Activated naive CD8-positive, alpha-beta T cell treated with anti-CD3 and anti-CD28 coated beads, Interleukin-2, amount 50 U/mL, for 24 hours (primary cell): ENCODE data around the gene RXRA.
A peak's percentile ranks its signal among the peaks of the same experiment; 100 is the strongest.

Experiments
- ATAC-seq: fragments of 150-1000 bp; cut with Tn5 transposase; one replicate; pipeline ENCODE4 v1.10.0; 2021
- DNase-seq: peaks from one replicate; pipeline ENCODE4 v3.0.0; 2021
- H3K27ac Mint-ChIP-seq: one replicate; pipeline ENCODE4 v1.8.0; 2021; ENCODE audit warnings: mild to moderate bottlenecking, mixed read lengths
- H3K27me3 Mint-ChIP-seq: one replicate; pipeline ENCODE4 v1.8.0; 2021; ENCODE audit warnings: mixed read lengths
- H3K36me3 Mint-ChIP-seq: one replicate; pipeline ENCODE4 v1.8.0; 2021; ENCODE audit warnings: low read depth, mixed read lengths
- H3K4me1 Mint-ChIP-seq: one replicate; pipeline ENCODE4 v1.8.0; 2021; ENCODE audit warnings: mixed read lengths
- H3K4me3 Mint-ChIP-seq: one replicate; pipeline ENCODE4 v1.8.0; 2021; ENCODE audit warnings: mild to moderate bottlenecking, moderate library complexity, mixed read lengths
- H3K9me3 Mint-ChIP-seq: one replicate; pipeline ENCODE4 v1.8.0; 2021; ENCODE audit warnings: mixed read lengths

The RXRA gene

DNA sequence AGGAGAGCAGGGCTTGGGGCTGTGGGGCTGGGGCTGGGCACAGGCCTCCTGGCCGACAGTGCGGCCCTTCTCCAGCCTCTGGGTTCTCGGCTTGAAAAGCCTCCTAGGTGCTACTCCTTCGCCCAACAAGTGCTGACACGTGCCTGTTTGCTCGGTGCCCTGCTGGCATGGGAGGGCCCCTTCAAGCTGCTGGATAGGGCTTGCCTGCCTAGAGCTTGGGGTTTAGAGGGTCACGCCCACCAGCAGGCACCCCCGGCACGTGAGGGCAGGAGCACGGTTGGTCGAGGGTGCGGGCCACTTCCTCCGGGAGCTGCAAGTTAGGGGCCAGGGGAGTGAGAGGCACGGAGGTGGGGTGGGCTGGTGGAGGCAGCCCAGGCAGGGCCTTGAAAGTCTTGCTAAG is 106.2 kb downstream of the RXRA start:
- Mint-ChIP-seq H3K27ac (no peak overlapping the region), H3K4me3 (no peak overlapping the region), H3K4me1 (no peaks in the 10 kb centered on the region), H3K27me3 (no peaks in the 10 kb centered on the region), H3K36me3 (peaks cover 3% of the 10 kb centered on the region), H3K9me3 (no peaks in the 10 kb centered on the region)
- DNase-seq (no peak), ATAC-seq (no peak)

DNA sequence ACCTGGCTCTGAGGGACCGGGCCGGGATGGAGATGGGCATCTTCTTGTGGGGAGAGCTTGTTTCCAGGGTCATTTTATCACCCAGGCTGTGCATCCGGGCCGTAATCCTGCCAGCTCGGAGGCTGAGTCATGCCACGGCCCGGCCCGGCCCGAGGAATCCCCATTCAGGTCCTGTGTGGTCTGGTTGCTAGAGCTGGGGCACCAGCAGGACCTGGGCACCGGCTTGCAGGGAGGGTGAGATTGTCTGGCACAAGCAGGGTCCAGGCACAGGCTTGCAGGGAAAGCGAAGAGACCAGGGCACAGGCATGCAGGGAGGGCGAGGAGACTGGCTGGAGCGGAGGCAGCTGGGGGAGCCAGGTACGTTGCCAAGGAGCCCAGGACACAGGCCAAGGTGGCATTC is 106.8 kb downstream of the RXRA start:
- no peaks in the 10 kb centered on the region for H3K4me1 Mint-ChIP-seq
- DNase-seq (no peak), ATAC-seq (no peak)
- no peaks in the 10 kb centered on the region for H3K9me3 Mint-ChIP-seq
- no peaks in the 10 kb centered on the region for H3K27me3 Mint-ChIP-seq
- peaks cover 3% of the 10 kb centered on the region for H3K36me3 Mint-ChIP-seq
- no peak overlapping the region for H3K27ac Mint-ChIP-seq
- H3K4me3 Mint-ChIP-seq, result no peak overlapping the region

- Mint-ChIP-seq H3K27me3 (no peaks in the 10 kb centered on the region), H3K4me1 (no peaks in the 10 kb centered on the region), H3K4me3 (no peak overlapping the region), H3K36me3 (peaks cover 3% of the 10 kb centered on the region), H3K27ac (no peak overlapping the region), H3K9me3 (no peaks in the 10 kb centered on the region)
- ATAC-seq (no peak), DNase-seq (no peak)
Observed at GRCh38 chr9:134433909-134434882, 107.9 kb downstream of the RXRA start.

- DNase-seq, result no peak
- Mint-ChIP-seq H3K9me3 (no peaks in the 10 kb centered on the region), H3K27me3 (peaks cover 5% of the 10 kb centered on the region), H3K36me3 (peaks cover 3% of the 10 kb centered on the region), H3K27ac (no peak overlapping the region), H3K4me3 (no peak overlapping the region), H3K4me1 (no peaks in the 10 kb centered on the region)
- no peak for ATAC-seq
Observed at GRCh38 chr9:134434894-134435506, 108.7 kb downstream of the RXRA start.

DNA sequence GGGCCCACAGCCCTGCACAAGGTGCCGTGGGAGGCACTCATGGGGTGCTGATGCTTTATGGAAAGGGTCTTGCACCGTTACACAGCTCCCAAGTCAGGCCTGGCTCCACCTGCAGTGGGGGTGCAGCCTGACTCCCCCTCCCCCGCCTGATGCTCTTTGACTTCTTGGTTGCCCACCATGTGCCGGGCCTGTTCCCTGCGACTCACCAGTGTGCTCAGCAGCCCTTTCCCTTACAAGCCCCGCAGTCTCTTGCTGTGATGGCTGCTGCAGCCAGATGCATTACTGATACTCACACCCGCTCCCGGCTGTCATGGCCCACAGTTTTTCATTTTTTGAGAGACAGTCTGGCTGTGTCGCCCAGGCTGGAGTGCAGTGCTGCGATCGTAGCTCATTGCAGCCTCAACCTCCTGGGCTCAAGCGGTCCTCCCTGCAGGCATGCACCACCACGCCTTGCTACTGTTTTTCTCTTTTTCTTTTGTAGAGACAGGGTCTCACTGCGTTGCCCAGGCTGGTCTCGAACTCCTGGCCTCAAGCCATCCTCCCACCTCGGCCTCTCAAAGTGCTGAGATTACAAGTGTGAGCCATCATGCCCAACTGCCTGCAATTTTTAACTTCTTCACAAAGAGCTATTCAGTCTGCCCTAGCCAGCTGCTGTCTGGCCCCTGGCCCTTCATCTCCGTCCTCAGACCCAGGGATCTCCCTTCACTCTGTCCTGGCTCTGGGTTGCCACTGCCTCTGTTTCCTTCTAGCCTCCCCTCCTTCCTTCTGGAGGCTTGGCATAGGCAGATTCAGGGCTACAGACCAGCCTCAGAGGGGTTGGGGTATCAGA is 109.5 kb downstream of the RXRA start:
- no peaks in the 10 kb centered on the region for H3K4me1 Mint-ChIP-seq
- ATAC-seq, result no peak
- peaks cover 3% of the 10 kb centered on the region for H3K36me3 Mint-ChIP-seq
- no peaks in the 10 kb centered on the region for H3K9me3 Mint-ChIP-seq
- no peak overlapping the region for H3K4me3 Mint-ChIP-seq
- H3K27me3 Mint-ChIP-seq, result peaks cover 9% of the 10 kb centered on the region
- H3K27ac Mint-ChIP-seq, result no peak overlapping the region
- no peak for DNase-seq

GRCh38 chr9:134436379-134436762 is 110.1 kb downstream of the RXRA start:
- Mint-ChIP-seq H3K4me3 (no peak overlapping the region), H3K27ac (no peak overlapping the region), H3K36me3 (peaks cover 3% of the 10 kb centered on the region), H3K9me3 (no peaks in the 10 kb centered on the region), H3K4me1 (no peaks in the 10 kb centered on the region), H3K27me3 (peaks cover 14% of the 10 kb centered on the region)
- ATAC-seq (no peak), DNase-seq (no peak)

DNA sequence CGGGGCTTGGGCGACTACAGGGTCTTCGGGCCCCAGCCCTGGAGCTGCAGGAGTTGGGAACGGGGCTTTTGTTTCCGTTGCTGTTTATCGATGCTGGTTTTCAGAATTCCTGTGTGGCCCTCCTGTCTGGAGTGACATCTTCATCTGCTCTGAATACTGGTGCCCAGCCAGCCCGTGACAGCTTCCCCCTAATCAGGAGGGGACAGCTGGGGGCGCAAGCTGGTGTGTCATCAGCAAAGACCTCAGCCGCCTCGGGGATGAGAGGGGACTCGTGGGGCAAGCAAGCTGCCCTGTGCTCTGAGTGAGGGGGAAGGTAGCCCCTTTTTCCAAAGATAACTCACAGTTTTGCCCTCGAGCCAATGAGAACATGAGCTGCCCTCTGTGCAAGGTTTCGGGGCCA is 110.7 kb downstream of the RXRA start:
- Mint-ChIP-seq H3K4me3 (no peak overlapping the region), H3K9me3 (no peaks in the 10 kb centered on the region), H3K27ac (no peak overlapping the region), H3K36me3 (peaks cover 3% of the 10 kb centered on the region), H3K27me3 (peaks cover 20% of the 10 kb centered on the region), H3K4me1 (no peaks in the 10 kb centered on the region)
- no peak for ATAC-seq
- DNase-seq, result no peak

DNA sequence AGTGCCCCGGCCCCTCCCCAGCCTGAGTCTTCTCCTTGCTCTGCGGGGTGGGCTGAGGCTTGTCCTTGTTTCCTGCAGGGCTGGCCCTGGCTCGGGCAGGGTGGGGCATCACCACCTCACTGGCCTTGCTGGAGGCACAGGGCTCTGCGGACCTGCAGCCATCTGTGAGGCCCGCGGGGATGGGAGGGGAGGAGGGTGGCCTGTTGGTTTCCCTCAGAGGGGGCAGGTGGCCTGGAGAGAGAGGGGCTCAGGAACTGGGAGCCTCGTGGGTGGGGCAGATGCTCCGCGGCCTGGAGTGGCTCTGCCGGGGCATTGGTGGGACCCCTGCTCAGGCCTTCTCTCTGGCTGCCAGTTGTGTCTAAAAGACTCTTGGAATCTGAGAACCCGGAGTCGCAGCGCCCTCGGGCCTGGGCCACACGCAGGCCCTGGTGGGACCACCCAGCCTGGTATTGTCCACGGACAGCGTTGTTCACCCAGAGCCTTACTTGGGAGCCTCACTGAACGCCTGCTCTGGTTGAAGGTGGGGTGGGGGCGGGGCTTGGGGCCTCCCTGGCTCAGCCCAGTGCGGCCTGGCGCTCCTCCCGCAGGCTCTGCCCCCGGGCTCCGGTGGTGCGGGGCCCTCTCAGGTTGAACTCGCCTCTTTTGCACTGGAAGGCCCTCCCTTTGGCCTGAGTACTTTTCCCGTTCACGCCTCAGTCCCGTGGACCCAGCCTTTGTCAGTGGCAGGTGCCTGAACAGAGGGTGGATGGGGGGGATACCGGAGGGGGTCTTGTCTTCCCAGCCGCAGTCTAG is 111.3 kb downstream of the RXRA start:
- H3K36me3 Mint-ChIP-seq, result peaks cover 3% of the 10 kb centered on the region
- peaks cover 3% of the 10 kb centered on the region for H3K4me1 Mint-ChIP-seq
- no peak overlapping the region for H3K4me3 Mint-ChIP-seq
- H3K9me3 Mint-ChIP-seq, result no peaks in the 10 kb centered on the region
- ATAC-seq (no peak), DNase-seq (no peak)
- no peak overlapping the region for H3K27ac Mint-ChIP-seq
- H3K27me3 Mint-ChIP-seq, result peaks cover 24% of the 10 kb centered on the region

GRCh38 chr9:134438195-134438788 is 112.0 kb downstream of the RXRA start:
- Mint-ChIP-seq H3K9me3 (no peaks in the 10 kb centered on the region), H3K27ac (no peak overlapping the region), H3K27me3 (peaks cover 24% of the 10 kb centered on the region), H3K4me3 (no peak overlapping the region), H3K4me1 (peaks cover 6% of the 10 kb centered on the region), H3K36me3 (peaks cover 3% of the 10 kb centered on the region)
- DNase-seq, result no peak
- no peak for ATAC-seq

- Mint-ChIP-seq H3K4me1 (peaks cover 13% of the 10 kb centered on the region), H3K36me3 (peaks cover under 1% of the 10 kb centered on the region), H3K27me3 (peaks cover 24% of the 10 kb centered on the region), H3K4me3 (no peak overlapping the region), H3K27ac (no peak overlapping the region), H3K9me3 (no peaks in the 10 kb centered on the region)
- no peak for DNase-seq
- ATAC-seq, result no peak
Observed at GRCh38 chr9:134439368-134439784, 113.1 kb downstream of the RXRA start.

DNA sequence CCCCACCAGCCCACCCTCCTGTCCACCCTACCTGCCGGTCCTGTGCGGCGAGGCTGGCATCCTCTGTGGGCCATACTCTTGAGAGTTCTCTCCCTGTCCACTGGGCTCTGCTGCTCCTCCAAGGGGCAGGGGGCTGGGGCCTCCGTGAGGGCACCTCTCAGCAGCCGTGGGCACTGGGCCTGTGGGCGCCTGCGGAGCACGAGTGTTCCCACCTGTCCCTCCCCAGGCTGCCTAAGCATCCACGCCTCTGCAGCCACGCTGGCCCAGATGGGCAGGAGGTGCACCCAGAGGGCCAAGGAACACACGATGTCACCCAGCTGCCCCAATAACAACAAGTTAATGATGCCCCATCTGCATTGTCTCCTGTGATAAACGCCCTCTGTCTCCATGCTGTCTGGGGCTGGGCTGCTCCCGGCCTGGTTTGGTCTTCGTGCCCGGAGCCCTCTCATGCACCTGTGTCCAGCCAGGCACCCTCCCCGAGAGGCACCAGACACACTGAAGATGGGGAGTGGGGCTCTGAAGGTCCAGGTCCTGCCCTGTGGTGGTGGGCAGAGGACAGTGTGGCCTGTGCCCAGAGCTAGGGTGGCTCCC is 114.5 kb downstream of the RXRA start:
- Mint-ChIP-seq H3K4me1 (peaks cover 13% of the 10 kb centered on the region), H3K4me3 (no peak overlapping the region), H3K27ac (no peak overlapping the region), H3K27me3 (peaks cover 24% of the 10 kb centered on the region), H3K36me3 (no peaks in the 10 kb centered on the region), H3K9me3 (no peaks in the 10 kb centered on the region)
- DNase-seq (no peak), ATAC-seq (no peak)

DNA sequence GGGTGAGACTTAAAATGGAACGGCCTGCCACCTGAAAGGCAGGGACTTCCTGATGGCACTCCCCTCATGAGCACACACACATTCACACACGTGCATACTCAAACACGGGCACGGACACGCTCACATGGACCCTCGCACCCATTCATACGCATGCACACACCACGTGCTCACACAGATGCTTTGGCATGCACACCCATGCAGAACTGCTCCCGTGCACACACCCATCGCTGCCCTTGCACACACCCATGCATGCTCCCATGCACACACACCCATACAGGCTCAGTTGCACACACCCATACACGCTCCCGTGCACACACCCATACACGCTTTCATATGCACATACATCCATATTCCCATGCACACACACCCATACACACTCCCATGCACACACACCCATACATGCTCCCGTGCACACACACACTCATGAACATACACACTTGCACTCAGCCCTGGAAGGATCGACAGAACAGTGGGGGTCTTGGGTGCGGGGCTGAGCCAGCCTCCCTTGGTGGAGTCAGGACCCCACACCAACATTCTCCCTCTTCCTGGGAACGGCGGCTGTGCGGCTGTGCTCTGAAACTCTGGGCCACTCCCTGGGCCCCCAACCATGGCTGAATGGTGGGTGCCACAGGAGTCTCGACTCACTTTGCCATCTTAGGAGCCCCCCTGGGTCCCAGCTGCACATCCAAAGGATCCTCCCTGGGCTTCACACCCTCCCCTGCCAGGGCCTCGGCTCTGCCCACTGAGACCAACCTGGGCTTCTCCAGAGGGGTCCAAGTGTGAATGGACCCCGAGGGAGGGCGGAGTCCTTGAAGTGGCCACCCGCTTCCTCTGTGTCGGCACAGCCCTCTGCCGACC is 115.2 kb downstream of the RXRA start:
- Mint-ChIP-seq H3K4me3 (no peak overlapping the region), H3K36me3 (no peaks in the 10 kb centered on the region), H3K4me1 (peaks cover 13% of the 10 kb centered on the region), H3K27me3 (peaks cover 24% of the 10 kb centered on the region), H3K9me3 (no peaks in the 10 kb centered on the region), H3K27ac (peak overlapping the region; percentile 20)
- no peak for DNase-seq
- no peak for ATAC-seq

DNA sequence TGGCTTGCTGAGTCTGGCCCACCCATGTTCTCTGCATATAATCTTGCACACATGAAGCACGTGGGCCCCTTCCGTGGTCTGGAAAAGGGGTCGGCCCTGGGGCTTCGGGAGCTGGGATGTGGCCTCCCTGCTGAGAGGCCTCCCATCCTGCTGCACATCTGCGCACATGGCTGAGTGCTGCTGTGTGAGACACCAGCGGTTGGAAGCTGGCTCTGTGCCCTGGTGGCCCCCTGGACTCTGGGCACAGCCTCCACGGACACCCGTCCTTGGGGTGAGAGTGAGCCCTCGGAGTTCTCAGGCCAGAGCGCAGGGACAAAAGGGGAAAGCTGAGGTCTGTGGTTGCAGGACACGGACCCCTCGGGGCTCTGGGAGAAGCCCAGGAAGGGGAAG is 115.8 kb downstream of the RXRA start:
- Mint-ChIP-seq H3K27ac (no peak overlapping the region), H3K27me3 (peaks cover 24% of the 10 kb centered on the region), H3K4me3 (no peak overlapping the region), H3K4me1 (peaks cover 13% of the 10 kb centered on the region), H3K36me3 (no peaks in the 10 kb centered on the region), H3K9me3 (no peaks in the 10 kb centered on the region)
- ATAC-seq, result no peak
- no peak for DNase-seq
